Measurements from ENCODE around the gene ABCC10.

- TF ChIP-seq POLR2AphosphoS5 (IDR thresholded peaks at IDR 0.05; ENCODE audit: borderline replicate concordance, low read depth, low read length) (no peak), EZH2 (IDR thresholded peaks at IDR 0.05) (no peak), FOXP2 (optimal IDR thresholded peaks at IDR 0.05; ENCODE audit: control extremely low read depth, extremely low read length, insufficient read depth) (no peak)
These were observed 45.2 kb downstream of the ABCC10 start for GRCh38 chr6:43472515-43472914.

Measured in SK-N-MC (cell line).